MG63 (cell line): ENCODE data around the gene GATC. TPM values are rescaled to one million over a fixed set of nuclear protein-coding genes. Genes with fewer than 3 reads are reported as not detected.

ENCODE experiments used
- DNase-seq: peaks from one replicate; pipeline ENCODE4 v3.0.0-alpha.2; 2020
- H3K27me3 ChIP-seq: fragments of 250-450 bp; sonication (Bioruptor Pico); 2 replicates; pipeline ENCODE4 v1.5.1; 2020; ENCODE audit warnings: mild to moderate bottlenecking, moderate library complexity
- H3K36me3 ChIP-seq: fragments of 250-450 bp; sonication (Bioruptor Pico); 2 replicates; pipeline ENCODE4 v1.5.1; 2020; ENCODE audit warnings: mild to moderate bottlenecking, moderate library complexity
- H3K4me3 ChIP-seq: fragments of 250-450 bp; sonication (Bioruptor Pico); 2 replicates; pipeline ENCODE4 v1.5.1; 2020; ENCODE audit warnings: mild to moderate bottlenecking, moderate library complexity
- H3K9me3 ChIP-seq: fragments of 250-450 bp; sonication (Bioruptor Pico); 2 replicates; pipeline ENCODE4 v1.5.1; 2020; ENCODE audit warnings: mild to moderate bottlenecking, moderate library complexity
- total RNA-seq: library from RNA; depleted of rRNA; stranded (reverse); fragments of >200 nt; shearing (Covaris generic); gene quantifications from 2 replicates; pipeline ENCODE4 v1.2.3, GENCODE V29; 2014; ENCODE audit warnings: low replicate concordance; rRNA removed

Gene GATC
- 14.8 and 15.5 TPM in 2 replicates for total RNA-seq

DNA sequence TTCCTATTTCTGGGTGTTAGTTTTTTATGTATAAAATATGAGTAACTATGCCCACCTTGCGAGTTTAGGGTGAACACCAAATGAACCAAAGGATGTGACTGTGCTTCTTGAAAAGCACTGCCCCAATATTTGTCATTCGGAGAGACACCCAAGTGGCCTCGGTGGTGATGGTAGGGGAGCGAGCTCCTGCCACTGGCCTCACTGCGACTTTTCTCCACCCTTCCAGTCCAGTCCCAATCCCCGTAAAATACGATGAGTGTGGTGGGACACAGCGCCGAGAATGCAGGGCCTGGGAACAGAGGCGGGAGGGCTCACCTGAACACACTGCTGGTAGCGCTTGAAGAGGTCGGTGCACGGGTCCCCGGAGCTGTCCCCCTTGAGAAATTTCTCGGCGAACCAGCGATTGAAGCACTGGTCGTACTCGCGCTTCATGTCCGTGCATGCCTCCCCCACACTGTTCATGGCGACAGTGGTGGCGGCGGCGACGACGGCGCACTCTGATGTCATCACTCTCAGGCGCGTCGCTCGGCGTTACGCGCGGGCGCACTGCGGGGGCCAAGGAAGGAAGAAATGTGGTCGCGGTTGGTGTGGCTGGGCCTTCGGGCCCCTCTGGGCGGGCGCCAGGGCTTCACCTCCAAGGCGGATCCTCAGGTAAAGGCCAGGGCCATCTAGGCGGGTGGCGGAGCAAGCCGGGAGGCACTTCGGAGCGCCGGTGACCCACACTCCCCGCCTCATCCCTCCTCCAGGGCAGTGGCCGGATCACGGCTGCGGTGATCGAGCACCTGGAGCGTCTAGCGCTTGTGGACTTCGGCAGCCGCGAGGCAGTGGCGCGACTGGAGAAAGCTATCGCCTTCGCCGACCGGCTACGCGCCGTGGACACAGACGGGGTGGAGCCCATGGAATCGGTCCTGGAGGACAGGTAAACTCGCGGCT is at the start of gene GATC, which contains the start of gene TRIAP1:
Gene GATC, plus strand, starts transcription at position 534 of the 933 bp plus-strand sequence. Its CDS starts 37 bp downstream, at position 571.
Gene TRIAP1, minus strand, starts transcription at position 474 of the 933 bp plus-strand sequence. Its CDS starts 12 bp downstream, at position 462.
- DNase-seq, result peak; percentile 78
- H3K36me3 ChIP-seq, result peaks cover 63% of the 10 kb centered on the region

DNA sequence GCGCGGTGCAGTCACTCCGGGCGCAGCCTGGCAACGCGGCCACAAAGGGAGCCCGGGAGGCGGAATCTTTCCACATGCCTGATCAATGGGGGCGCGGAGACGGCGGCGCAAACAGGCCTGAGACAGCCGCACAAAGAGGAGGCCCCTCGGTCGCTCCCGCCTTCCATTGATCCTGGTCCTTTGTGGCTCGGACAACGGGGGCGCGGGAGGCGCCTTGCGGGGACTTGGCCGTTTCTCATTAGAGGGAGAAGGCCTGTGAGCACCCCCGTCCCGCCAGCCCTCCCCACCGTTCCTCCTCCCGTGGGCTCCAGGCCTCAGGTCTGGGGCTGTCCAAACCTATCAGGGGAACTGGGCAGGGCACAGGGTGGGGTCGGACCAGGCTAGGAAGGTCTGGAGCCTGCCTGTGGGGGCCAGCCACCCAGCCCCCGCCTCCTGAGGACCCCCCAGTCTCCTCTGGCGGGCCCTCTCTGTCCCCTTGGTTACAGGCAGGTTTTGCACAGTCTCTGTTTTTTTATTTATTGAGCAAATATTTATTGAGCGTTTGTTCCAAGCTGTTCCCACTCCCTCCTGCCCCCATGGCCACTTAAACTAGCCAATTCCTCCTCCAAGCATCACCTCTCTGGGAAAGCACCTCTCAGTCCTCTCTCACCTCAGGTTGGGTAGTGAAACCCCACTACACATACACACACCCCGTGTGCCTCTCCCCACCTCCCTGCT is 48.3 kb upstream of the GATC start:
- no peaks in the 10 kb centered on the region for H3K27me3 ChIP-seq

More for the DNA sequence above, at the start of gene GATC, which contains the start of gene TRIAP1:
- Histone ChIP-seq H3K27me3 (no peaks in the 10 kb centered on the region), H3K4me3 (peak within 1 kb of the TSS; percentile 100), H3K9me3 (no peaks in the 10 kb centered on the region)

DNA sequence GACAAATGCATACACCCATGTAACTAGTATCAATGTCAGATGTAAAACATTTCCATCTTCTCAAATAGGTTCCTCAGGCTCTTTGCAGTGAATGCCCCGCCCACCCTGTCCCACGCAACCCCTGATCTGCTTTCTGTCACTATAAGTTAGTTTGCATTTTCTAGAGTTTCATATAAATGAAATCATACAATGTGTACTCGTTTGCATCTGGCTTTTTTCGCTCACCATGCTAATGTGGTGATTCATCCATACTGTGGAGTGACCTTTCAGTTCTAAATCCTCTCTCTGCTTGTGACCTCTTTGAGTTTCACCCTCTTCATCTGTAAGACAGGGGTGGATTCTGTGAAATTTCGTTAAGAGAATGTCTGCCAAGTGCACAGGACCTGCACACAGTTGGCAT is 46.7 kb upstream of the GATC start:
- DNase-seq, result peak; percentile 9
- Histone ChIP-seq H3K27me3 (no peaks in the 10 kb centered on the region), H3K36me3 (no peaks in the 10 kb centered on the region), H3K9me3 (peaks cover 3% of the 10 kb centered on the region; the same call in 1 of the 2 replicates), H3K4me3 (no peak overlapping the region)

More for the DNA sequence above, 48.3 kb upstream of the GATC start:
- no peak for DNase-seq
- no peak overlapping the region for H3K4me3 ChIP-seq
- H3K36me3 ChIP-seq, result no peaks in the 10 kb centered on the region
- H3K9me3 ChIP-seq, result no peaks in the 10 kb centered on the region

GRCh38 chr12:120402217-120402616 is 44.0 kb upstream of the GATC start:
- Histone ChIP-seq H3K4me3 (no peak overlapping the region), H3K9me3 (peaks cover 3% of the 10 kb centered on the region; the same call in 1 of the 2 replicates), H3K36me3 (no peaks in the 10 kb centered on the region), H3K27me3 (no peaks in the 10 kb centered on the region)
- DNase-seq, result no peak

DNA sequence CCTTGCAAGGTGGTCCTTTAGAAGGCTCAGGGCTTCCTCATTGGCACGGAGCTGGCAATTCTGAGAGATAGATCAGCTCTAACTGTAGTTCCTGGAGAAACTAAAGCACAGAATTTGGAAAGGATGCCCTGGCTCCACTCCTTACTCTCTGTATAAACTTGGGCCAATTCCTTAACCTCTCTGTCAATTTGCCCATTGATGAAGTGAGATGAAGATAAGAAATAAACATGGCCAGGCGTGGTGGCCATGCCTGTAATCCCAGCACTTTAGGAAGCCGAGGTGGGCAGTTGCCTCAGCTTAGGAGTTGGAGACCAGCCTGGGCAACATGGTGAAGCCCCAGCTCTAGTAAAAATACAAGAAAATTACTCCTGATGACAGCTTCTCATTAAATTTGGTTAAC is 42.4 kb upstream of the GATC start:
- no peak overlapping the region for H3K4me3 ChIP-seq
- DNase-seq, result no peak
- H3K9me3 ChIP-seq, result peaks cover 3% of the 10 kb centered on the region; the same call in 1 of the 2 replicates
- H3K27me3 ChIP-seq, result no peaks in the 10 kb centered on the region
- H3K36me3 ChIP-seq, result no peaks in the 10 kb centered on the region

- Histone ChIP-seq H3K27me3 (no peaks in the 10 kb centered on the region), H3K4me3 (no peak overlapping the region), H3K9me3 (peaks cover 3% of the 10 kb centered on the region; the same call in 1 of the 2 replicates), H3K36me3 (no peaks in the 10 kb centered on the region)
- no peak for DNase-seq
These were observed 42.0 kb upstream of the GATC start for GRCh38 chr12:120404271-120404670.

- no peak for DNase-seq
- peaks cover 3% of the 10 kb centered on the region; the same call in 1 of the 2 replicates for H3K9me3 ChIP-seq
- H3K36me3 ChIP-seq, result no peaks in the 10 kb centered on the region
- H3K4me3 ChIP-seq, result no peak overlapping the region
- H3K27me3 ChIP-seq, result no peaks in the 10 kb centered on the region
These were observed 40.2 kb upstream of the GATC start for GRCh38 chr12:120406069-120406468.

DNA sequence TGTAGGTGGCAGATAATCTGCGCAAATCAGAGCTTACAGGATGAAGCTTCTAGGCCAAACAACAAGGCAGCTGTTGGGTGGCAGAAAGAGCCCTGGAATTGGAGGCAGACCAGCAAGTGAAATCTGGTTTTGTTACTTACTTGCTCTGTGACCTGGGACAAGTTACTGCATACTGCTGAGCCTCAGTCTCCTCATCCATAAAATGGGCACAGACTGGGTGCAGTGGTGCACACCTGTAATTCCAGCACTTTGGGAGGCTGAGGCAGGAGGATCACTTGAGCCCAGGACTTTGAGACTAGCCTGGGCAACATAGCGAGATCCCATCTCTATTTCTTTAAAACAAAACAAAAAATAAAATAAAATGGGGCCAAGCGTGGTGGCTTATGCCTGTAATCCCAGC is 39.7 kb upstream of the GATC start:
- no peaks in the 10 kb centered on the region for H3K27me3 ChIP-seq
- DNase-seq, result no peak

GRCh38 chr12:120408771-120409170 is 37.5 kb upstream of the GATC start:
- Histone ChIP-seq H3K4me3 (no peak overlapping the region), H3K9me3 (peaks cover 3% of the 10 kb centered on the region; the same call in 1 of the 2 replicates), H3K36me3 (no peaks in the 10 kb centered on the region), H3K27me3 (no peaks in the 10 kb centered on the region)
- DNase-seq, result no peak

More for the DNA sequence above, 39.7 kb upstream of the GATC start:
- no peaks in the 10 kb centered on the region for H3K36me3 ChIP-seq
- H3K9me3 ChIP-seq, result peaks cover 3% of the 10 kb centered on the region; the same call in 1 of the 2 replicates
- H3K4me3 ChIP-seq, result no peak overlapping the region

DNA sequence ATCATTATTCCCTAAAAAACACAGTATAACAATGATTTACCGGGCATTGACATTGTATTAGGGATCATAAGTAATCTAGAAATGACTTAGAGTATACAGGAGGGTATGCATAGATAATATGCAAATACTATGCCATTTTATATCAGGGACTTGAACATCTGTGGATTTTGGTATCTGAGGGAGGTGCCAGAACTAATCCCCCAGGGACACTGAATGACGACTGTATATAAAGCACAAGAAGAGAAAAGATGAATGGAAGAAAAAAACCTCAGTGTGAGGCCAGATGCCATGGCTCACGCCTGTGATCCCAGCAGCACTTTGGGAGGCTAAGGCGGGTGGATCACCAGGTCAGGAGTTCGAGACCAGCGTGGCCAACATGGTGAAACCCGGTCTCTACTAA is 33.8 kb upstream of the GATC start:
- Histone ChIP-seq H3K9me3 (no peaks in the 10 kb centered on the region), H3K36me3 (no peaks in the 10 kb centered on the region), H3K27me3 (no peaks in the 10 kb centered on the region), H3K4me3 (no peak overlapping the region)
- no peak for DNase-seq

DNA sequence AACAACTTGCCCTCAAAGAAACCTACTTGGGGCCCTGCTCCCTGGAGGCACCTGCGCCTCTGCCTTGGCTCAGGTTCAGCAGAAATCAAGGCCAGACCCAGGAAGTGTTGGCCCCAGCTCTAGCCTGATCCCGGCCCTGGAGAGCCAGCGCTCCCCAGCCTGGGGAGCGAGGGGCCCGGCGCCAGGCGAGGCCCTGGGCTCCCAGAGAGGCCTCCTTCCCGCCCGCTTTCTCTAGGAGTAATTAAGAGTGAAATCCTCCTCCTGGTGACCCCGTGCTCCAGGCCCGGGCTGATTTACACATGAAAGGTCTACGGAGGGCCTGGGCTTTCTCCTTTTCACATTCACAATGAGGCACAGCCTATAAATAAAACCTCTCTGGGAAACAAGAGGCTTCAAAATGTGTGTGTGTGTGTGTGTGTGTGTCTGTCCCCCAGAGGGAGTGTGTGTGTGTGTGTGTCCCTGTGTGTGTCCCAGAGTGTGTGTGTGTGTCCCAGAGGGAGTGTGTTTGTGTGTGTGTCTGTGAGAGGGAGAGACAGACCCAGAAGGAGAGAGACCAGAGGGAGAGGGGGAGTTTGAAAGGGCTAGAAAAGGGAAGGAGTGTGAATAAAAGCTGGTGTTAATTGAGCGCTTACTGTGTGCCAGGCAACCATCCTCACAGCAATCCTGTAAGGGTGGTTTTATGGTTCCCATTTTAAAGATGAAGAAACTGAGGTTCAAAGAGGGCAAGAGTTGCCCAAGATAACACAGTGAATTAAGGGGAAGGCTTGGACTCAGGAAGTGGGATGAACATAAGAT is 32.1 kb upstream of the GATC start:
- Histone ChIP-seq H3K4me3 (no peak overlapping the region), H3K36me3 (no peaks in the 10 kb centered on the region), H3K27me3 (no peaks in the 10 kb centered on the region), H3K9me3 (no peaks in the 10 kb centered on the region)
- DNase-seq, result no peak

GRCh38 chr12:120416490-120417216 is 29.6 kb upstream of the GATC start:
- no peaks in the 10 kb centered on the region for H3K27me3 ChIP-seq
- no peak for DNase-seq
- no peaks in the 10 kb centered on the region for H3K36me3 ChIP-seq
- no peaks in the 10 kb centered on the region for H3K9me3 ChIP-seq
- no peak overlapping the region for H3K4me3 ChIP-seq

DNA sequence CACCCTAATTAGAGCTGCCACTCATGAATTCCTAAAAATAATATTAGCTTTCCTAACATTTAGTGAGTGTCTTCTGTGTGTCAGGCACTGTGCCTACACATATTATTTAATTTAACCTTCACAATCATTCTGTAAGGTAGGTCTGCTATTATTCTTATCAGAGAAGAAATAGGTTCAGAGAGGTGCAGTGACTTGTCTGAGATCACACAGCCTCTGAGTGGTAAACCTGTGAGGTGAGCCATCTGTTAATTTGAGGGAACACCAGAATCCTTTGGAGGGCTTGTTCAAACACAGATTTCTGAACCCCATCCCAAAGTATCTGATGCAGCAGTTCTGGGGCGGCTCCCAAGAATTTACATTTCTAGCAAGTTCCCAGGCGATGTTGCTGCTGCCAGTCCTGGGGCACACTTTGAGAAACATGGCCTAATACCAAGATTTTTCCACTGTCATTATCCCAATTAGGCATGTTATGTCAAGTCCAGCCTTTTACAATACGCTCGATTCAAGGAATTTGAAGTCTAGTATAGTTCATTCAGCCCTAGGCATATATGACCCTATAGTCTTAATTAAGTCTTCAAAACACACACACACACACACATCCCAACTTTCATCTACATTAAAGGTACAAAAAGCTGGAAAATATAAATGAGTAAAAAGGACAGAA is 28.2 kb upstream of the GATC start:
- DNase-seq, result no peak
- Histone ChIP-seq H3K27me3 (no peaks in the 10 kb centered on the region), H3K9me3 (no peaks in the 10 kb centered on the region), H3K4me3 (no peak overlapping the region), H3K36me3 (no peaks in the 10 kb centered on the region)

- H3K4me3 ChIP-seq, result no peak overlapping the region
- DNase-seq, result no peak
- H3K9me3 ChIP-seq, result no peaks in the 10 kb centered on the region
- H3K36me3 ChIP-seq, result no peaks in the 10 kb centered on the region
- no peaks in the 10 kb centered on the region for H3K27me3 ChIP-seq
These were observed 24.5 kb upstream of the GATC start for GRCh38 chr12:120421701-120422100.

GRCh38 chr12:120422892-120423456 is 23.3 kb upstream of the GATC start:
- no peak for DNase-seq
- no peak overlapping the region for H3K4me3 ChIP-seq
- no peaks in the 10 kb centered on the region for H3K9me3 ChIP-seq
- no peaks in the 10 kb centered on the region for H3K27me3 ChIP-seq
- H3K36me3 ChIP-seq, result no peaks in the 10 kb centered on the region
